GM18526 (cell line): ENCODE data around the gene CNIH3.

Experiments
- POLR2A ChIP-seq: IDR thresholded peaks from 3 replicates; pipeline ENCODE4 v1.6.1; 2011; ENCODE audit not compliant: insufficient read length; ENCODE audit errors: extremely low read depth

The CNIH3 gene

GRCh38 chr1:224615861-224616755 lies at the start of gene CNIH3:
CNIH3 (plus strand) TSS chr1:224616317; CDS start chr1:224617175, 858 bp downstream.
- no peak for TF ChIP-seq POLR2A

- TF ChIP-seq POLR2A, result no peak
These were observed 46.8 kb upstream of the CNIH3 start for GRCh38 chr1:224569276-224569675.

GRCh38 chr1:224579526-224579925 lies 36.6 kb upstream of the CNIH3 start:
- no peak for TF ChIP-seq POLR2A

- no peak for TF ChIP-seq POLR2A
These were observed 36.1 kb upstream of the CNIH3 start for GRCh38 chr1:224580006-224580405.

- TF ChIP-seq POLR2A, result no peak
These were observed 34.1 kb upstream of the CNIH3 start for GRCh38 chr1:224582041-224582440.

GRCh38 chr1:224583774-224584173 lies 32.3 kb upstream of the CNIH3 start:
- no peak for TF ChIP-seq POLR2A

- no peak for TF ChIP-seq POLR2A
These were observed 31.1 kb upstream of the CNIH3 start for GRCh38 chr1:224585051-224585450.

- no peak for TF ChIP-seq POLR2A
These were observed 29.1 kb upstream of the CNIH3 start for GRCh38 chr1:224587051-224587450.

GRCh38 chr1:224588515-224588914 lies 27.6 kb upstream of the CNIH3 start:
- no peak for TF ChIP-seq POLR2A

- no peak for TF ChIP-seq POLR2A
These were observed 27.1 kb upstream of the CNIH3 start for GRCh38 chr1:224589006-224589405.

- no peak for TF ChIP-seq POLR2A
These were observed 24.8 kb upstream of the CNIH3 start for GRCh38 chr1:224591326-224591725.

- TF ChIP-seq POLR2A, result no peak
These were observed 23.2 kb upstream of the CNIH3 start for GRCh38 chr1:224592636-224593582.

- no peak for TF ChIP-seq POLR2A
These were observed 21.8 kb upstream of the CNIH3 start for GRCh38 chr1:224594360-224594759.

- TF ChIP-seq POLR2A, result no peak
These were observed 21.3 kb upstream of the CNIH3 start for GRCh38 chr1:224594851-224595250.

GRCh38 chr1:224605482-224606181 lies 10.5 kb upstream of the CNIH3 start:
- no peak for TF ChIP-seq POLR2A
